NCI-H128 (cell line): Measurements from ENCODE around the gene OR5H2.

Experiments used
- DNase-seq: peaks from one replicate; lab custom pipeline; 2025; ENCODE audit not compliant: unreplicated experiment; lab: John Stamatoyannopoulos, UW

The OR5H2 gene

DNA sequence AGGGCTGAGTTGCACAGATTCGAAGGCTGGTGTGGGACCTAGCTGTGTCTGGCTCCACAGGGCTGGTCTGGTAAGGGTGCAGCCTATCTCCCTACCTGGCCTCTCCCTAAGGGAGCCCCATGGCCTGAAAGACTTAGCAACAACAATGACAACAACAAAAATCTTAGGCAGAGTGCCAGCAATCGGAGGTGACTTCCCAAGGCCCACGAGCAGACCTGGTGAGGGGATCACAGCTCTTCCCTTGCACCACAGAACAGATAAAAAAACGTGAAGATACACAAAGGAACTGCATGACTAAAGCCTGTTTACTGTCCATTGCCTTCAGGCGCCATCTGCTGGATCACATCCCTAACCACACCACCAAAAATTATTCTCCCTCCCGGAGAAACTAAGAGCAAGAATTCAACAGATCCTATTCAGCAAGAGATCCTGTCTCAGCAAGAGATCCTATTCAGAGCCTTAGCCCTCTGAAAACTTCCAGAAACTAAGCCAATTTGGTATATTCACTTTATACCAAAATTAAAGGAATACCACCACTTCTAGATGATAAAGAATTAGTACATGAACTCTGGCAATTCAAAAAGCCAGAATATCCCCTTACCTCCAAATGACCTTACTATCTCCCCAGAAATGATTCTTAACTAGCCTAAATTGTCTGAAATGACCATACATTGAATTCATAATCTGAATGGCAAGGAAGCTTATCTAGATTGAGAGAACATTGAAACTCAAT is 47.3 kb downstream of the OR5H2 start:
- DNase-seq: no peak

DNA sequence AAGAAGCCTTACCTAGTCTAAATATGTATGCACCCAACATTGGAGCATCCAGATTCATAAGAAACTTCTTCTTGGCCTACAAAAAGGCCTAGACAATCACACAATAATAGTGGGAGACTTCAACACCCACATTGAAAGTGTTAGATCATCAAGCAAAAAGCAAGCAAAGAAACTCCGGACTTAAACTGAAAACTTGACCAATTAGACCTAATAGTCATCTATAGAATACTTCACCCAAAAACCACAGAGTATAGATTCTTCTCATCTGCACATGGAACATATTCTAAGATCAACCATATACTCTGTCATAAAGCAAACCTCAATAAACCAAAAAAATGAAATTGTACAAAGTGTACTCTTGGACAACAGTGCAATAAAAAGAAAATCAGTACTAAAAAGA is 49.0 kb downstream of the OR5H2 start:
- no peak for DNase-seq
